H9 (cell line): ENCODE measurements around the gene SLC9A9. TPM values are rescaled to one million over a fixed set of nuclear protein-coding genes. Genes with fewer than 3 reads are reported as not detected.

Experiments used
- DNase-seq: peaks from one replicate; pipeline ENCODE4 v3.0.0-alpha.2; 2017
- H2AFZ ChIP-seq: one replicate; pipeline ENCODE4 v1.6.1; 2013; ENCODE audit warnings: mild to moderate bottlenecking, low read length, control low read depth, moderate library complexity
- H2AK5ac ChIP-seq: 2 replicates; pipeline ENCODE4 v1.6.1; 2013; ENCODE audit warnings: low read length, control low read depth, mixed read lengths; ENCODE audit not compliant: insufficient read length
- H2BK120ac ChIP-seq: one replicate; pipeline ENCODE4 v1.6.1; 2013; ENCODE audit warnings: low read depth, mild to moderate bottlenecking, low read length, control low read depth, inconsistent platforms; ENCODE audit not compliant: poor library complexity, severe bottlenecking
- H2BK12ac ChIP-seq: 2 replicates; pipeline ENCODE4 v1.6.1; 2013; ENCODE audit warnings: low read length, control low read depth, mixed read lengths, low read depth; ENCODE audit not compliant: insufficient read length
- H2BK15ac ChIP-seq: 2 replicates; pipeline ENCODE4 v1.6.1; 2013; ENCODE audit warnings: low read depth, low read length, control low read depth
- H2BK20ac ChIP-seq: one replicate; pipeline ENCODE4 v1.6.1; 2013; ENCODE audit warnings: low read depth, mild to moderate bottlenecking, low read length, control low read depth, inconsistent platforms; ENCODE audit not compliant: poor library complexity, severe bottlenecking
- H2BK5ac ChIP-seq: 2 replicates; pipeline ENCODE4 v1.6.1; 2013; ENCODE audit warnings: low read length, control low read depth, mixed read lengths; ENCODE audit not compliant: insufficient read length
- H3K14ac ChIP-seq: 2 replicates; pipeline ENCODE4 v1.6.1; 2013; ENCODE audit warnings: low read length, control low read depth; ENCODE audit not compliant: insufficient read depth
- H3K18ac ChIP-seq: 2 replicates; pipeline ENCODE4 v1.6.1; 2013; ENCODE audit warnings: low read depth, mild to moderate bottlenecking, mixed read lengths, low read length, control low read depth; ENCODE audit not compliant: insufficient read length
- H3K23ac ChIP-seq: 2 replicates; pipeline ENCODE4 v1.6.1; 2013; ENCODE audit warnings: low read length, control low read depth, mixed read lengths, low read depth; ENCODE audit not compliant: insufficient read length
- H3K23me2 ChIP-seq: 2 replicates; pipeline ENCODE4 v1.6.1; 2013; ENCODE audit warnings: low read depth, mild to moderate bottlenecking, mixed read lengths, low read length, control low read depth; ENCODE audit not compliant: insufficient read length, poor library complexity, severe bottlenecking
- H3K27ac ChIP-seq: 2 replicates; pipeline ENCODE4 v1.5.1; 2013; ENCODE audit warnings: low read length, control low read depth, mixed read lengths, low read depth; ENCODE audit not compliant: insufficient read length
- H3K27me3 ChIP-seq: 2 replicates; pipeline ENCODE4 v1.6.1; 2013; ENCODE audit warnings: low read length, control low read depth, inconsistent platforms; ENCODE audit not compliant: insufficient read depth
- H3K4ac ChIP-seq: 2 replicates; pipeline ENCODE4 v1.6.1; 2013; ENCODE audit warnings: low read depth, mild to moderate bottlenecking, control low read depth, inconsistent platforms, low read length, moderate library complexity
- H3K4me1 ChIP-seq: 2 replicates; pipeline ENCODE4 v1.6.1; 2013; ENCODE audit warnings: low read length, control low read depth, inconsistent platforms; ENCODE audit not compliant: insufficient read depth
- H3K4me2 ChIP-seq: 2 replicates; pipeline ENCODE4 v1.6.1; 2013; ENCODE audit warnings: low read length, control low read depth, mixed read lengths; ENCODE audit not compliant: insufficient read length, insufficient read depth
- H3K56ac ChIP-seq: 2 replicates; pipeline ENCODE4 v1.6.1; 2013; ENCODE audit warnings: low read depth, mild to moderate bottlenecking, mixed read lengths, low read length, control low read depth; ENCODE audit not compliant: insufficient read length
- H3K79me1 ChIP-seq: 2 replicates; pipeline ENCODE4 v1.6.1; 2013; ENCODE audit warnings: low read depth, mild to moderate bottlenecking, moderate library complexity, low read length, control low read depth, inconsistent platforms; ENCODE audit not compliant: insufficient read depth, poor library complexity, severe bottlenecking
- H3K79me2 ChIP-seq: 2 replicates; pipeline ENCODE4 v1.6.1; 2013; ENCODE audit warnings: low read length, control low read depth, inconsistent platforms; ENCODE audit not compliant: insufficient read depth
- H3K9ac ChIP-seq: 2 replicates; pipeline ENCODE4 v1.6.1; 2013; ENCODE audit warnings: low read length, control low read depth, mixed read lengths; ENCODE audit not compliant: insufficient read length; ENCODE audit errors: extremely low read depth
- H3K9me3 ChIP-seq: one replicate; pipeline ENCODE4 v1.6.1; 2013; ENCODE audit warnings: low read depth, low read length, inconsistent platforms; ENCODE audit not compliant: control insufficient read depth
- H3T11ph ChIP-seq: one replicate; pipeline ENCODE4 v1.6.1; 2013; ENCODE audit warnings: mild to moderate bottlenecking, low read length, control low read depth, inconsistent platforms
- H4K20me1 ChIP-seq: one replicate; pipeline ENCODE4 v1.6.1; 2013; ENCODE audit not compliant: control insufficient read depth, insufficient read length, insufficient read depth
- H4K5ac ChIP-seq: 2 replicates; pipeline ENCODE4 v1.6.1; 2013; ENCODE audit warnings: low read depth, mild to moderate bottlenecking, mixed read lengths, low read length, control low read depth; ENCODE audit not compliant: insufficient read length
- H4K8ac ChIP-seq: replicated peaks from 2 replicates; pipeline ENCODE4 v1.6.1; 2013; ENCODE audit warnings: low read length, control low read depth, mixed read lengths, low read depth; ENCODE audit not compliant: insufficient read length
- H4K91ac ChIP-seq: 2 replicates; pipeline ENCODE4 v1.6.1; 2013; ENCODE audit warnings: low read depth, mild to moderate bottlenecking, moderate library complexity, mixed read lengths, low read length, control low read depth; ENCODE audit not compliant: insufficient read length
- H3K27ac Mint-ChIP-seq, 3 experiments: 2 replicates in 2 of 3; 3 replicates in 1 of 3; pipeline ENCODE4 v1.8.0; 2020 to 2021; ENCODE audit warnings: mixed read lengths in 3 of 3, mild to moderate bottlenecking in 1 of 3, moderate library complexity in 1 of 3
- H3K27me3 Mint-ChIP-seq: 2 replicates; pipeline ENCODE4 v1.8.0; 2021; ENCODE audit warnings: low read depth, mild to moderate bottlenecking, moderate library complexity, mixed read lengths
- H3K36me3 Mint-ChIP-seq, 3 experiments: 2 replicates in 2 of 3; 3 replicates in 1 of 3; pipeline ENCODE4 v1.8.0; 2020 to 2021; ENCODE audit warnings: low read depth in 3 of 3, mixed read lengths in 3 of 3; ENCODE audit not compliant: insufficient read depth in 1 of 3
- H3K4me1 Mint-ChIP-seq, 2 experiments: 2 replicates each; pipeline ENCODE4 v1.8.0; 2020; ENCODE audit warnings: mixed read lengths in 2 of 2
- H3K4me3 Mint-ChIP-seq, 2 experiments: 2 replicates in 1 of 2; 3 replicates in 1 of 2; pipeline ENCODE4 v1.8.0; 2020 to 2021; ENCODE audit warnings: mild to moderate bottlenecking in 2 of 2, mixed read lengths in 2 of 2, moderate library complexity in 1 of 2
- H3K9me3 Mint-ChIP-seq, 2 experiments: 2 replicates in 1 of 2; 3 replicates in 1 of 2; pipeline ENCODE4 v1.8.0; 2020; ENCODE audit warnings: mild to moderate bottlenecking in 2 of 2, mixed read lengths in 2 of 2, moderate library complexity in 1 of 2
- CTCF ChIP-seq: fragments of 200-600 bp; sonication (generic); conservative IDR thresholded peaks from 3 replicates; pipeline ENCODE4 v1.8.0; 2021; ENCODE audit warnings: antibody characterized with exemption, mild to moderate bottlenecking
- WGBS: extraction: QIAGEN DNeasy Blood & Tissue Kit; methylation state at CpG from one replicate; pipeline ENCODE4 v1.1.7; 2013; ENCODE audit warnings: missing lambda C conversion rate, low lambda C conversion rate, mixed read lengths; ENCODE audit not compliant: insufficient read length; ENCODE audit errors: extremely low coverage; 5-methylcytosine and 5-hydroxymethylcytosine counted together
- total RNA-seq: library from RNA; stranded (reverse); gene quantifications from 2 replicates; pipeline ENCODE4 v1.2.1, GENCODE V29; 2021

Gene SLC9A9
- total RNA-seq, 1 experiment from 2014 or later: 0.35 TPM

GRCh38 chr3:143309705-143310104 is 538.6 kb downstream of the SLC9A9 start:
- H3K9me3 Mint-ChIP-seq: no peaks in the 10 kb centered on the region
- H3K27me3 Mint-ChIP-seq: no peaks in the 10 kb centered on the region
- no peak overlapping the region for H2BK5ac ChIP-seq
- no peaks in the 10 kb centered on the region for H3K36me3 Mint-ChIP-seq
- no peak overlapping the region for H3T11ph ChIP-seq
- no peak overlapping the region for H4K8ac ChIP-seq
- TF ChIP-seq CTCF: no peak
- no peak overlapping the region for H3K27ac ChIP-seq
- H2BK12ac ChIP-seq: no peak overlapping the region
- H3K9me3 ChIP-seq: no peaks in the 10 kb centered on the region
- H3K18ac ChIP-seq: no peak overlapping the region
- H3K23ac ChIP-seq: no peak overlapping the region
- H4K5ac ChIP-seq: no peak overlapping the region
- H3K4me3 Mint-ChIP-seq: no peak overlapping the region
- H3K4me1 Mint-ChIP-seq: peaks cover 2% of the 10 kb centered on the region in 2 experiments; a peak in 1 of 4 replicates
- H2AK5ac ChIP-seq: no peak overlapping the region
- H3K4me1 ChIP-seq: no peaks in the 10 kb centered on the region
- no peak for DNase-seq
- H3K14ac ChIP-seq: no peak overlapping the region
- no peaks in the 10 kb centered on the region for H3K79me1 ChIP-seq
- H3K27ac Mint-ChIP-seq: no peak overlapping the region
- H3K4ac ChIP-seq: no peak overlapping the region
- no peak overlapping the region for H2BK20ac ChIP-seq
- H2BK120ac ChIP-seq: no peak overlapping the region
- no peak overlapping the region for H3K9ac ChIP-seq
- H4K20me1 ChIP-seq: no peaks in the 10 kb centered on the region
- no peak overlapping the region for H3K56ac ChIP-seq
- H3K79me2 ChIP-seq: no peaks in the 10 kb centered on the region
- WGBS: no CpG with 5 or more reads among the region's 2 CpGs
- no peaks in the 10 kb centered on the region for H3K23me2 ChIP-seq
- no peak overlapping the region for H4K91ac ChIP-seq
- no peak overlapping the region for H2BK15ac ChIP-seq
- no peak overlapping the region for H2AFZ ChIP-seq
- no peaks in the 10 kb centered on the region for H3K27me3 ChIP-seq
- H3K4me2 ChIP-seq: no peak overlapping the region
